ENCODE results near the gene MESP2. TPM values are rescaled to one million over a fixed set of nuclear protein-coding genes. Genes with fewer than 3 reads are reported as not detected.

MESP2 gene
- total RNA-seq, 1 experiment from 2014 or later: 0.28 TPM

- H2AK5ac ChIP-seq (ENCODE audit: insufficient read length, low read length): no peak overlapping the region
- no peak overlapping the region for H2BK12ac ChIP-seq (ENCODE audit: insufficient read length, low read depth, low read length)
- DNase-seq: no peak
- H3K23ac ChIP-seq (ENCODE audit: insufficient read length, low read depth, low read length): no peak overlapping the region
- H3K4me2 ChIP-seq (ENCODE audit: insufficient read depth, insufficient read length, low read length): no peak overlapping the region
- H3K18ac ChIP-seq (ENCODE audit: insufficient read length, low read depth, low read length): no peak overlapping the region
- H3K4ac ChIP-seq (ENCODE audit: low read depth, low read length): no peak overlapping the region
- no peak overlapping the region for H3K9ac ChIP-seq (ENCODE audit: extremely low read depth, insufficient read length, low read length)
- H3K4me3 Mint-ChIP-seq: peak overlapping the region in 1 of 2 experiments; percentile 3; a peak in 1 of 5 replicates
- TF ChIP-seq, protein P1, sequence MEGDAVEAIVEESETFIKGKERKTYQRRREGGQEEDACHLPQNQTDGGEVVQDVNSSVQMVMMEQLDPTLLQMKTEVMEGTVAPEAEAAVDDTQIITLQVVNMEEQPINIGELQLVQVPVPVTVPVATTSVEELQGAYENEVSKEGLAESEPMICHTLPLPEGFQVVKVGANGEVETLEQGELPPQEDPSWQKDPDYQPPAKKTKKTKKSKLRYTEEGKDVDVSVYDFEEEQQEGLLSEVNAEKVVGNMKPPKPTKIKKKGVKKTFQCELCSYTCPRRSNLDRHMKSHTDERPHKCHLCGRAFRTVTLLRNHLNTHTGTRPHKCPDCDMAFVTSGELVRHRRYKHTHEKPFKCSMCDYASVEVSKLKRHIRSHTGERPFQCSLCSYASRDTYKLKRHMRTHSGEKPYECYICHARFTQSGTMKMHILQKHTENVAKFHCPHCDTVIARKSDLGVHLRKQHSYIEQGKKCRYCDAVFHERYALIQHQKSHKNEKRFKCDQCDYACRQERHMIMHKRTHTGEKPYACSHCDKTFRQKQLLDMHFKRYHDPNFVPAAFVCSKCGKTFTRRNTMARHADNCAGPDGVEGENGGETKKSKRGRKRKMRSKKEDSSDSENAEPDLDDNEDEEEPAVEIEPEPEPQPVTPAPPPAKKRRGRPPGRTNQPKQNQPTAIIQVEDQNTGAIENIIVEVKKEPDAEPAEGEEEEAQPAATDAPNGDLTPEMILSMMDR (conservative IDR thresholded peaks at IDR 0.05): no peak
- no peaks in the 10 kb centered on the region for H3K79me1 ChIP-seq (ENCODE audit: insufficient read depth, low read depth, low read length, poor library complexity, severe bottlenecking)
- no peak overlapping the region for H3T11ph ChIP-seq (ENCODE audit: low read length)
- H3K56ac ChIP-seq (ENCODE audit: insufficient read length, low read depth, low read length): no peak overlapping the region
- no peaks in the 10 kb centered on the region for H3K4me1 ChIP-seq (ENCODE audit: insufficient read depth, low read length)
- no peaks in the 10 kb centered on the region for H3K27me3 ChIP-seq (ENCODE audit: insufficient read depth, low read length)
- H3K4me1 Mint-ChIP-seq: peaks cover 6 to 9% of the 10 kb centered on the region in 2 experiments; a peak in 3 of 4 replicates
- no peak overlapping the region for H2BK15ac ChIP-seq (ENCODE audit: low read depth, low read length)
- H3K79me2 ChIP-seq (ENCODE audit: insufficient read depth, low read length): no peaks in the 10 kb centered on the region
- H3K36me3 Mint-ChIP-seq (ENCODE audit: insufficient read depth in 1 of 3, low read depth in 3 of 3): no peaks in the 10 kb centered on the region; a peak in 1 of 7 replicates
- no peak overlapping the region for H2BK5ac ChIP-seq (ENCODE audit: insufficient read length, low read length)
- no peaks in the 10 kb centered on the region for H3K23me2 ChIP-seq (ENCODE audit: insufficient read length, low read depth, low read length, poor library complexity, severe bottlenecking)
- peak overlapping the region in 2 of 3 experiments; percentile 39 to 47; a peak in 2 of 7 replicates for H3K27ac Mint-ChIP-seq
- H4K91ac ChIP-seq (ENCODE audit: insufficient read length, low read depth, low read length): no peak overlapping the region
- H3K14ac ChIP-seq (ENCODE audit: insufficient read depth, low read length): no peak overlapping the region
- no peak overlapping the region for H3K27ac ChIP-seq (ENCODE audit: insufficient read length, low read depth, low read length)
- H2AFZ ChIP-seq (ENCODE audit: low read length): no peak overlapping the region
- no peak overlapping the region for H4K8ac ChIP-seq (replicated peaks; ENCODE audit: insufficient read length, low read depth, low read length)
- H2BK20ac ChIP-seq (ENCODE audit: low read depth, low read length, poor library complexity, severe bottlenecking): no peak overlapping the region
- peaks cover 7% of the 10 kb centered on the region for H3K27me3 Mint-ChIP-seq (ENCODE audit: low read depth)
- no peak overlapping the region for H2BK120ac ChIP-seq (ENCODE audit: low read depth, low read length, poor library complexity, severe bottlenecking)
- H4K20me1 ChIP-seq (ENCODE audit: control insufficient read depth, insufficient read depth, insufficient read length): no peaks in the 10 kb centered on the region
- H4K5ac ChIP-seq (ENCODE audit: insufficient read length, low read depth, low read length): no peak overlapping the region
- no peaks in the 10 kb centered on the region for H3K9me3 Mint-ChIP-seq
- no CpG with 5 or more reads among the region's 2 CpGs for WGBS (ENCODE audit: extremely low coverage, insufficient read length, low lambda C conversion rate)
- no peaks in the 10 kb centered on the region for H3K9me3 ChIP-seq (ENCODE audit: control insufficient read depth, low read depth, low read length)
Measured at GRCh38 chr15:89799918-89800498, 23.9 kb downstream of the MESP2 start.
